HCT116 (cell line): ENCODE measurements around the gene PSEN2. TPM values are rescaled to one million over a fixed set of nuclear protein-coding genes. Genes with fewer than 3 reads are reported as not detected.

Experiments used
- ATAC-seq: fragments of 200-7000 bp; cut with Tn5 transposase; 2 replicates; pipeline ENCODE4 v1.9.1; 2020; ENCODE audit warnings: mild to moderate bottlenecking, moderate library complexity
- BruUV-seq: library from RNA; stranded (reverse); fragments of 400-500 nt; replicated peaks from 2 replicates; lab custom pipeline; 2021; lab: Mats Ljungman, UMichigan
- CTCF ChIA-PET: fragments of 300-600 bp; sonication (Branson Sonifier 250); formaldehyde crosslinking; loops from one replicate; lab custom pipeline; 2021; ENCODE audit warnings: antibody characterized with exemption; lab: Charles Lee
- POLR2A ChIA-PET: fragments of 300-600, 350-600 bp; sonication (Branson Sonifier 250); formaldehyde crosslinking; loops from one replicate; lab custom pipeline; 2021; ENCODE audit warnings: antibody characterized with exemption; lab: Charles Lee
- RAD21 ChIA-PET, 2 experiments: fragments of 300-600 bp; sonication (Branson Sonifier 250); formaldehyde crosslinking; loops; one replicate each; lab custom pipeline; 2023; ENCODE audit warnings: low total read pairs in 2 of 2; ENCODE audit not compliant: uncharacterized antibody in 2 of 2, unreplicated experiment in 2 of 2, low non-redundant PET in 1 of 2; lab: Charles Lee
- DNase-seq: peaks from one replicate; pipeline ENCODE4 v3.0.0-alpha.2; 2010; ENCODE audit warnings: low read depth, low spot score
- H2AFZ ChIP-seq: fragments of 200-600 bp; shearing (Covaris generic), sonication (generic); 2 replicates; pipeline ENCODE4 v1.6.1; 2017; ENCODE audit warnings: low read depth, mixed run types, mixed read lengths, antibody characterized with exemption, low read length; ENCODE audit not compliant: poor library complexity, severe bottlenecking
- H3K27ac ChIP-seq: 2 replicates; pipeline ENCODE4 v1.5.1; 2012; ENCODE audit warnings: low read depth, low read length
- H3K27me3 ChIP-seq: fragments of 200-600 bp; sonication (generic); 2 replicates; pipeline ENCODE4 v1.6.1; 2016; ENCODE audit warnings: mixed run types, low read length, mixed read lengths; ENCODE audit not compliant: insufficient read depth
- H3K36me3 ChIP-seq, 2 experiments: fragments of 200-500 bp in 1 of 2; fragments of 200-600 bp in 1 of 2; sonication (Bioruptor generic) in 1 of 2; sonication (generic) in 1 of 2; 2 replicates each; pipeline versions ENCODE4 v1.5.1 to v1.6.1; 2014 to 2016; ENCODE audit warnings: low read length in 2 of 2, inconsistent platforms in 1 of 2, mixed read lengths in 1 of 2, mixed run types in 1 of 2; ENCODE audit not compliant: insufficient read depth in 2 of 2, control insufficient read depth in 1 of 2
- H3K4me1 ChIP-seq, 2 experiments: fragments of 200-600 bp in 1 of 2; sonication (generic) in 1 of 2; 2 replicates each; pipeline versions ENCODE4 v1.5.1 to v1.6.1; 2012 to 2017; ENCODE audit warnings: low read length in 2 of 2, inconsistent platforms in 1 of 2, mild to moderate bottlenecking in 1 of 2, mixed read lengths in 1 of 2, mixed run types in 1 of 2, moderate library complexity in 1 of 2; ENCODE audit not compliant: insufficient read depth in 2 of 2, control insufficient read depth in 1 of 2
- H3K4me2 ChIP-seq: fragments of 200-600 bp; sonication (generic); 2 replicates; pipeline ENCODE4 v1.6.1; 2017; ENCODE audit warnings: mixed run types, low read length, mixed read lengths
- H3K4me3 ChIP-seq, 2 experiments: fragments of 200-600 bp in 1 of 2; sonication (generic) in 1 of 2; replicated peaks in 1 of 2; 2 replicates each; pipeline ENCODE4 v1.5.1; 2011 to 2016; ENCODE audit warnings: low read length in 2 of 2, control low read depth in 1 of 2, low read depth in 1 of 2, mild to moderate bottlenecking in 1 of 2, mixed read lengths in 1 of 2, mixed run types in 1 of 2
- H3K79me2 ChIP-seq: fragments of 200-600 bp; sonication (generic); 2 replicates; pipeline ENCODE4 v1.6.1; 2017; ENCODE audit warnings: mild to moderate bottlenecking, mixed run types, low read length, moderate library complexity, mixed read lengths; ENCODE audit not compliant: insufficient read depth
- H3K9ac ChIP-seq: fragments of 200-600 bp; sonication (generic); 2 replicates; pipeline ENCODE4 v1.6.1; 2016; ENCODE audit warnings: low read length, mixed read lengths
- H3K9me2 ChIP-seq: fragments of 200-600 bp; sonication (generic), shearing (Covaris generic); 2 replicates; pipeline ENCODE4 v1.6.1; 2017; ENCODE audit warnings: mixed run types, mild to moderate bottlenecking, moderate library complexity; ENCODE audit not compliant: insufficient read depth
- H3K9me3 ChIP-seq, 2 experiments: fragments of 200-500 bp in 1 of 2; fragments of 200-600 bp in 1 of 2; sonication (Bioruptor generic) in 1 of 2; sonication (generic) in 1 of 2; 2 replicates each; pipeline ENCODE4 v1.6.1; 2014 to 2017; ENCODE audit warnings: low read length in 2 of 2, mixed read lengths in 2 of 2, inconsistent platforms in 1 of 2, low read depth in 1 of 2, mild to moderate bottlenecking in 1 of 2, mixed run types in 1 of 2, moderate library complexity in 1 of 2; ENCODE audit not compliant: control insufficient read depth in 1 of 2, insufficient read depth in 1 of 2
- H4K20me1 ChIP-seq: fragments of 200-600 bp; sonication (generic), shearing (Covaris generic); 2 replicates; pipeline ENCODE4 v1.6.1; 2017; ENCODE audit warnings: mixed run types, mild to moderate bottlenecking, moderate library complexity; ENCODE audit not compliant: insufficient read depth
- CBX3 ChIP-seq: IDR thresholded peaks from 2 replicates; pipeline ENCODE4 v1.6.1; 2012; ENCODE audit warnings: low read depth
- CEBPB ChIP-seq: IDR thresholded peaks from 2 replicates; pipeline ENCODE4 v1.6.1; 2012; ENCODE audit warnings: low read depth
- ELF1 ChIP-seq: IDR thresholded peaks from 2 replicates; pipeline ENCODE4 v1.6.1; 2012; ENCODE audit warnings: low read depth, borderline replicate concordance
- EZH2 ChIP-seq: fragments of 200-600 bp; sonication (generic); IDR thresholded peaks from 2 replicates; pipeline ENCODE4 v1.6.1; 2017; ENCODE audit warnings: antibody characterized with exemption, mixed run types
- EZH2phosphoT487 ChIP-seq: fragments of 200-600 bp; IDR thresholded peaks from 2 replicates; pipeline ENCODE4 v1.6.1; 2018; ENCODE audit warnings: antibody characterized with exemption, borderline replicate concordance
- FOSL1 ChIP-seq: IDR thresholded peaks from 2 replicates; pipeline ENCODE4 v1.6.1; 2012; ENCODE audit warnings: low read depth
- JUND ChIP-seq: IDR thresholded peaks from 2 replicates; pipeline ENCODE4 v1.6.1; 2012
- POLR2A ChIP-seq: IDR thresholded peaks from 2 replicates; pipeline ENCODE4 v1.7.0; 2011; ENCODE audit warnings: borderline replicate concordance; ENCODE audit not compliant: insufficient read depth, insufficient read length; ENCODE audit errors: extremely low read depth
- POLR2AphosphoS5 ChIP-seq: IDR thresholded peaks from 2 replicates; pipeline ENCODE4 v1.6.1; 2011; ENCODE audit warnings: mild to moderate bottlenecking, low read depth, low read length, moderate library complexity
- SIN3A ChIP-seq: IDR thresholded peaks from 2 replicates; pipeline ENCODE4 v1.6.1; 2012; ENCODE audit warnings: low read depth
- TCF7L2 ChIP-seq: IDR thresholded peaks from 2 replicates; pipeline ENCODE4 v1.7.0; 2011; ENCODE audit warnings: borderline replicate concordance, inconsistent platforms; ENCODE audit not compliant: insufficient read depth, insufficient read length; ENCODE audit errors: extremely low read depth
- intact Hi-C: fragments of 100-400 bp; cut with micrococcal nuclease; formaldehyde crosslinking; loops from 2 replicates; pipeline ENCODE4 v1.10.0; 2022
- total RNA-seq: library from RNA; stranded (reverse); gene quantifications from one replicate; pipeline ENCODE4 v1.2.1, GENCODE V29; 2021; ENCODE audit not compliant: unreplicated experiment
- TF ChIP-seq, protein P1 (sequence below), 3 experiments: fragments of 200-600 bp in 1 of 3; sonication (generic) in 1 of 3; IDR thresholded peaks in 2 of 3; conservative IDR thresholded peaks in 1 of 3; 2 replicates each; pipeline ENCODE4 v1.5.1; 2012 to 2017; ENCODE audit warnings: low read depth in 2 of 3, low read length in 2 of 3, antibody characterized with exemption in 1 of 3, borderline replicate concordance in 1 of 3, control low read depth in 1 of 3, mild to moderate bottlenecking in 1 of 3, mixed read lengths in 1 of 3, mixed run types in 1 of 3, moderate library complexity in 1 of 3; ENCODE audit not compliant: insufficient read depth in 1 of 3
- TF ChIP-seq, protein P2 (sequence below): IDR thresholded peaks from 2 replicates; pipeline ENCODE4 v1.6.1; 2012

Gene PSEN2
- total RNA-seq, 1 experiment from 2014 or later = 28.5 TPM

DNA sequence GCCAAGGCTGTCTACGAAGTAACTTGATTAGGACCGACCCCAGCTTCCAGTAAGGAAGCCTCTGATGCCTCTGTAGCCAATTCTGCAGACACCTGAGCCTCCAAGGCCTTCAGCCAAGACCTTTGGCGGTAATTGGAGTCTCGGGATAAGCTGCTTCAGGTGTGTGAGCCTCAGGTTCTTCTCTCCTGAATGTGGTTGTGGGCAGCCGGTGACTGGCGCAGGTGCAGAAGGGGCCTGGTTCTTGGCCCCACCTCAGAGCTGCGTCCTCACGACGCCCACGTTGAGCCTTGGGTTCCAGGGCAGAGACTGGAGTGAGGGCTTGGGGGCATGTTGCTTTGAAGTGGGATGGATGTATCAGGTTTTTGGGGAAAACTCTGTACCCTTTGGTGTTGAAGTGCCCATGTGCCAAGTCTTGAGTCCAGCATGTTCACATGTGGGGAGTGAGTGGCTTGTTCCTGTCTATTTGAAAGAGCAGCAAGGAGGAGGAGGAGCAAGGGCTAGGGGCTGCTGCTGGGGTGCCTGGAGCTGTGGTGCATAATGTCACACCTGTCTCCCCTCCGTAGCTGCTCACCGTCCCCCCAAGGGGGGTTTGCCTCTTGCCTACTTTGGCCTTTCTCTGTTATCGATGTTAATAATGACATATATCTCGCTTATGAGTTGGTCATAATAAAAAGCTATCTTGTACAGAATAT is 1.4 kb downstream of the PSEN2 start:
- H3K9ac ChIP-seq = peak overlapping the region; percentile 72
- ATAC-seq = no peak
- CTCF ChIA-PET = no interaction called here

More for the DNA sequence above, 1.4 kb downstream of the PSEN2 start:
- Histone ChIP-seq H3K36me3 (peaks cover 0 to 2% of the 10 kb centered on the region in 2 experiments; a peak in 2 of 4 replicates), H3K4me3 (peak overlapping the region; percentile 73 to 87)
- no peak for DNase-seq
- no peak for TF ChIP-seq POLR2AphosphoS5
- TF ChIP-seq FOSL1 = no peak
- TF ChIP-seq EZH2phosphoT487 = no peak
- TF ChIP-seq SIN3A = no peak
- TF ChIP-seq, protein P1, sequence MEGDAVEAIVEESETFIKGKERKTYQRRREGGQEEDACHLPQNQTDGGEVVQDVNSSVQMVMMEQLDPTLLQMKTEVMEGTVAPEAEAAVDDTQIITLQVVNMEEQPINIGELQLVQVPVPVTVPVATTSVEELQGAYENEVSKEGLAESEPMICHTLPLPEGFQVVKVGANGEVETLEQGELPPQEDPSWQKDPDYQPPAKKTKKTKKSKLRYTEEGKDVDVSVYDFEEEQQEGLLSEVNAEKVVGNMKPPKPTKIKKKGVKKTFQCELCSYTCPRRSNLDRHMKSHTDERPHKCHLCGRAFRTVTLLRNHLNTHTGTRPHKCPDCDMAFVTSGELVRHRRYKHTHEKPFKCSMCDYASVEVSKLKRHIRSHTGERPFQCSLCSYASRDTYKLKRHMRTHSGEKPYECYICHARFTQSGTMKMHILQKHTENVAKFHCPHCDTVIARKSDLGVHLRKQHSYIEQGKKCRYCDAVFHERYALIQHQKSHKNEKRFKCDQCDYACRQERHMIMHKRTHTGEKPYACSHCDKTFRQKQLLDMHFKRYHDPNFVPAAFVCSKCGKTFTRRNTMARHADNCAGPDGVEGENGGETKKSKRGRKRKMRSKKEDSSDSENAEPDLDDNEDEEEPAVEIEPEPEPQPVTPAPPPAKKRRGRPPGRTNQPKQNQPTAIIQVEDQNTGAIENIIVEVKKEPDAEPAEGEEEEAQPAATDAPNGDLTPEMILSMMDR (IDR thresholded peaks at IDR 0.05 in 2 of 3, conservative IDR thresholded peaks at IDR 0.05 in 1 of 3; ENCODE audit: borderline replicate concordance in 1 of 3, insufficient read depth in 1 of 3, low read depth in 2 of 3, low read length in 2 of 3) = no peak
- TF ChIP-seq ELF1 = no peak
- no peak for TF ChIP-seq POLR2A
- no peak for TF ChIP-seq EZH2
- no peak for TF ChIP-seq CBX3
- TF ChIP-seq JUND = no peak
- TF ChIP-seq TCF7L2 = no peak
- TF ChIP-seq, protein P2, sequence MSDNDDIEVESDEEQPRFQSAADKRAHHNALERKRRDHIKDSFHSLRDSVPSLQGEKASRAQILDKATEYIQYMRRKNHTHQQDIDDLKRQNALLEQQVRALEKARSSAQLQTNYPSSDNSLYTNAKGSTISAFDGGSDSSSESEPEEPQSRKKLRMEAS = no peak
- no peak for TF ChIP-seq CEBPB
- TF ChIP-seq, all 23 proteins: peak for 0
- Histone ChIP-seq H3K9me3 (no peaks in the 10 kb centered on the region), H3K27ac (no peak overlapping the region), H3K79me2 (peaks cover 26% of the 10 kb centered on the region), H3K27me3 (no peaks in the 10 kb centered on the region), H2AFZ (no peak overlapping the region), H4K20me1 (no peaks in the 10 kb centered on the region), H3K4me1 (peaks cover 32 to 55% of the 10 kb centered on the region in 2 experiments), H3K4me2 (peak overlapping the region; percentile 95), H3K9me2 (no peaks in the 10 kb centered on the region)
- ChIA-PET POLR2A (interaction anchor here (0.6 kb wide), 1 partner anchor 86 kb away, joined by 3 read pairs; no protein-coding TSS in a partner anchor), RAD21 (no interaction called here)
- intact Hi-C loops = no loop called here
- BruUV-seq = no TSS peak
